LNCAP (cell line): Measurements from ENCODE around the gene RIC1.

Experiments
- TF ChIP-seq, protein P1 (sequence below): fragments of 450-650 bp; IDR thresholded peaks from 2 replicates; pipeline ENCODE4 v1.5.1; 2017; ENCODE audit warnings: mild to moderate bottlenecking

RIC1 gene

DNA sequence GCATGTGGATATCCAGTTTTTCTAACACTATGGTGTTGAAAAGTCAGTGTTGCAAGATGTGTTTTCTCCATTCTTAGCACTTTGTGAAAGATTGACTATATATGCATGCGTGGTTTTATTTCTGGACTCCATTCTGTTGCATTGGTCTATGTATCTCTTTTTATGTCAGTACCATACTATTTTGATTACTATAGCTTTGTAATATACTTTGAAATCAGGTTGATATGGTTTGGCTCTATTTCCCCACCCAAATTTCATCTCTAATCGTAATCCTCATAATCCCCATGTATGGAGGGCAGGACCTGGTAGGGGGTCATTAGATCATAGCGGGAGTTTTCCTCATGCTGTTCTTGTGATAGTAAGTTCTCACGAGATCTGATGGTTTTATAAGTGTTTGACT lies 6.5 kb downstream of the RIC1 start:
- TF ChIP-seq, protein P1, sequence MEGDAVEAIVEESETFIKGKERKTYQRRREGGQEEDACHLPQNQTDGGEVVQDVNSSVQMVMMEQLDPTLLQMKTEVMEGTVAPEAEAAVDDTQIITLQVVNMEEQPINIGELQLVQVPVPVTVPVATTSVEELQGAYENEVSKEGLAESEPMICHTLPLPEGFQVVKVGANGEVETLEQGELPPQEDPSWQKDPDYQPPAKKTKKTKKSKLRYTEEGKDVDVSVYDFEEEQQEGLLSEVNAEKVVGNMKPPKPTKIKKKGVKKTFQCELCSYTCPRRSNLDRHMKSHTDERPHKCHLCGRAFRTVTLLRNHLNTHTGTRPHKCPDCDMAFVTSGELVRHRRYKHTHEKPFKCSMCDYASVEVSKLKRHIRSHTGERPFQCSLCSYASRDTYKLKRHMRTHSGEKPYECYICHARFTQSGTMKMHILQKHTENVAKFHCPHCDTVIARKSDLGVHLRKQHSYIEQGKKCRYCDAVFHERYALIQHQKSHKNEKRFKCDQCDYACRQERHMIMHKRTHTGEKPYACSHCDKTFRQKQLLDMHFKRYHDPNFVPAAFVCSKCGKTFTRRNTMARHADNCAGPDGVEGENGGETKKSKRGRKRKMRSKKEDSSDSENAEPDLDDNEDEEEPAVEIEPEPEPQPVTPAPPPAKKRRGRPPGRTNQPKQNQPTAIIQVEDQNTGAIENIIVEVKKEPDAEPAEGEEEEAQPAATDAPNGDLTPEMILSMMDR, result no peak

DNA sequence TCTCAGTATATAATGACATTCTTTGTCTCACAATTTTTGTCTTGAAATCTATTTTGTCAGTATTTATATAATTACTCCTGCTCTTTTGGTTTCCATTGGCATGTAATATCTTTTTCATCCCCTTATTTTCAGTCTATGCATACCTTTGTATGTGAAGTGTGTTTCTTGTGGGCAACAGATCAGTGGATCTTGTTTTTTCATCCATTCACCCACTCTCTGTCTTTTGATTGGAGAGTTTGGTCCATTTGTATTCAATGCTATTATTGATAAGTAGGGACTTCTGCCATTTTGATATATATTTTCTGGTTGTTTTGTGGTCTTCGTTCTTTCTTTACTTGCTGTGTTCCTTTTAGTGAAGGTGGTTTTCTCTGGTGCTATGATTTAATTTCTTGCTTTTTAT lies 10.9 kb downstream of the RIC1 start:
- TF ChIP-seq, protein P1, result no peak

DNA sequence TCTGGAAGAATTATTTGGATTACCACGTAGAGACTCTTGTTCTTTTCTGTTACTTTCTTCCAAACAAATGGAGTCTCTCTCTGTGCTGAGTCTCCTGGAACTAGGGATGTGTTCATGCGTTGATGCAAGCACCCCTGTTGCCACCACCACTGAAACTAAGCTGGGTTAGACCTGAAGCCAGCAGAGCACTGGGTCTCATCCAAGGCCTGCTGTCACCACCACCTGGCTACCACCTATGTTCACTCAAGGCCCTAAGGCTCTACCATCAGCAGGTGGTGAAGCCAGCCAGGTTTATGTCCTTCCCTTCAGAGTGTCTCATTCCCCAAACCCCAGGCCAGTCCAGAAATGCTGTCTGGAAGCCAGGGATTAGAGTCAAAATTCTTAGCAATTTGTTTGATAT lies 13.3 kb downstream of the RIC1 start:
- TF ChIP-seq, protein P1, result no peak

DNA sequence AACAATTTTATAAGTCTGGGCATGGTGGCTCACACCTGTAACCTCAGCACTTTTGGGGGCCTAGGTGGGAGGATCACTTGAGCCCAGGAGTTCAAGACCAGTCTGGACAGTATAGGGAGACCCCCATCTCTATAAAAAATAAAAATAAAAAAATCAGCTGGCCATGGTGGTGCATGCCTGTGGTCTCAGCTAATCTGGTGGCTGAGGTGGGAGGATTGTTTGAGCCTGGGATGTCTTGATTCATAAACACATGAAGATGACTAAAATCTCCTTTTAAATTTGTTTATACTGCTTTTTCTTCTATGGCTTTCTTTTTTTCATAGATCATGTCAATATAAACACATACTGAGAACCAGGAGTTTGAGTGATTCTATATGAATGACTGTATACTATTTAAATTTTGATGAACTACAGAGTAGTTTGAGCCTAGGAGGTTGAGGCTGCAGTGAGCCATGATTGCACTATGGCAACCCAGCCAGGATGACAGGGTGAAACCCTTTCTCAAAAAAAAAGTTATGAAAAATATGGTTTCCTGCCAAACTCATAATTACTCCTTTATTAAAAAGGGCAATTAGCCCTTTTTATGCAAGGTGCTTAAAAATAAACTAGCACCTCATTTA lies 14.2 kb downstream of the RIC1 start:
- TF ChIP-seq, protein P1, result no peak

DNA sequence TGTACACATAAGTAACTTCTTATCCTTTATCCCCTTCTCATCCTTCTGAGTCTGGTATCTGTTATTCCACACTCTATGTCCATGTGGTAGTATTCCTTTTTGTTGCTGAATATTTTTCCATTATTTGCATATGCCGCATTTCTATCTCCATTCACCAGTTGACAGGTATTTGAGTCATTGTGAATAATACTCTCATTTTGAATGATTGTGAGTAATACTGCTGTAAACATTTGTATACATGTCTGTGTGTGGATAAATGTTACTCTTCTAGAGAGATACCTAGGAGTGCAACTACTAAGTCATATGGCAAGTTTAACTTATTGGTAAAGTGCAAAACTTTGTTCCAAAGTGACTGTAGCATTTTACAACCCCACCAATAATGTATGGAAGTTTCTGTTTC lies 15.6 kb downstream of the RIC1 start:
- TF ChIP-seq, protein P1, result no peak

DNA sequence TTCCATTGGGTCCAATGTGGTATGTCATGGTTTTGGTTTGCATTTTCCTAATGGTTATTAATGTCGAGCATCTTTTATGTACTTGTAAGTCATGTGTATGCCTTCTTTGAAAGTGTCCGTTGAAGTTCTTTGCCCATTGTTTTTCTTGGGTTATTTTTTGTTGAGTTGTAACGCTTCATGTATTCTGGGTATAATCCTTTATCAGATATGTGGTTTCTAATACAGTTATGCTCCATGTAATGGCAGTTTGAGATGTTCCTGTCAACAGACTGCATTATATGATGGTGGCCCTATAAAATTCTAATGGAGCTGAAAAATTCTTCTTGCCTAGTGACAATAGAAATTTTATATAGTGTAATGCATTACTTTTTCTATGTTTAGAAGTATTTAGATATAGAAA lies 17.2 kb downstream of the RIC1 start:
- TF ChIP-seq, protein P1, result no peak

DNA sequence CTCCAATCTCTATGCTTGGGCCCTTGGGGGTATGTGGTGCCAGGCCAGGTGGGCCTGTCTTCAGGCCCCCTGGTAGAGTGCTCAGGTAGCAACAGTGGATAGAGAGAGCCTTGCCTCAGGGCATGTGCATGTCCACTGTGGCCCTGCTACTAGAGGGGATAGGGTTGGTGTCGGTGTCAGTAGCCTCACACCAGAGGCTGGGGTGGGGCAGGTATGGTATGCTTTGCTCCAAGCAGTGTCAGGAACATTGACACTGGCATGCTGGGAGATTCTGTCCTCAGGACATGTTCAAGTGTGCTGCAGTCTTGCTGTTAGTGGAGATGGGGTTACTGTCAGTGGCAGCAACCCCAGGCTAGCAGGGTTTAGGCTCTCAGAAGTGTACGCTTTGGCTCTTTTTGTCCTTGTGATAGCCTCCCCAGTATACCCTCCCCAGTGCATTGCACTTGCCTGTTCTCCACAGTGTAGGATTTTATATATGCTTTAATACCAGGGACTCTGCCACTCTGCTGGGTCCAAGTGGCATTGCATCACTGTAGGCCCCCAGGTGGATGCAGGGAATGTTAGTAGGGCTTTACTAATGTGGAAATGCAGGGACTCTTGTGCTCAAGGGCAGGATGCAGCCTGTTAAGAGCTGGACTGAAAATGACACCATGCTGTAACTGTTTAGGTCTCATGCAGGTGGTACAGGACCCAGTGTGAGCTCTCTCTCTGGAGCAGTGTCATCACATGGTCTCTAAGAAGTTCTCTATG lies 21.6 kb downstream of the RIC1 start:
- TF ChIP-seq, protein P1, result no peak
